PC-9 (cell line): ENCODE data around the gene HPRT1. TPM values are rescaled to one million over a fixed set of nuclear protein-coding genes. Genes with fewer than 3 reads are reported as not detected.

Experiments used
- BruUV-seq: library from RNA; stranded (reverse); fragments of 400-500 nt; replicated peaks from 2 replicates; lab custom pipeline; 2021; lab: Mats Ljungman, UMichigan
- CTCF ChIA-PET: fragments of 300-600 bp; sonication (Branson Sonifier 250); formaldehyde crosslinking; loops from one replicate; lab custom pipeline; 2022; ENCODE audit warnings: antibody characterized with exemption; lab: Charles Lee
- POLR2A ChIA-PET: fragments of 300-600 bp; sonication (Branson Sonifier 250); formaldehyde crosslinking; loops from one replicate; lab custom pipeline; 2022; ENCODE audit warnings: antibody characterized with exemption; ENCODE audit not compliant: unreplicated experiment; lab: Charles Lee
- DNase-seq, 2 experiments: peaks; one replicate each; pipeline versions ENCODE4 v3.0.0 to v3.0.0-alpha.2; 2015 to 2022; ENCODE audit warnings: mixed read lengths in 1 of 2
- H2AFZ ChIP-seq: fragments of 200-600 bp; sonication (generic); 2 replicates; pipeline ENCODE4 v1.8.1; 2017; ENCODE audit warnings: antibody characterized with exemption
- H3F3A ChIP-seq: fragments of 200-600 bp; sonication (generic); 2 replicates; pipeline ENCODE4 v1.8.1; 2017; ENCODE audit warnings: antibody characterized with exemption, mild to moderate bottlenecking, low read depth; ENCODE audit not compliant: insufficient read depth
- H3K27ac ChIP-seq: fragments of 200-600 bp; sonication (generic); 2 replicates; pipeline ENCODE4 v1.6.1; 2016; ENCODE audit warnings: mixed run types
- H3K27me3 ChIP-seq: fragments of 200-600 bp; sonication (generic); 2 replicates; pipeline ENCODE4 v1.6.1; 2016; ENCODE audit warnings: low read depth, mixed run types; ENCODE audit not compliant: insufficient read depth
- H3K36me3 ChIP-seq: fragments of 200-600 bp; sonication (generic); 2 replicates; pipeline ENCODE4 v1.6.1; 2016; ENCODE audit warnings: low read depth, mixed run types
- H3K4me1 ChIP-seq: fragments of 200-600 bp; sonication (generic); replicated peaks from 2 replicates; pipeline ENCODE4 v1.6.1; 2016; ENCODE audit warnings: mixed run types; ENCODE audit not compliant: insufficient read depth
- H3K4me2 ChIP-seq: fragments of 200-600 bp; sonication (generic); 2 replicates; pipeline ENCODE4 v1.6.1; 2017; ENCODE audit warnings: mixed run types
- H3K4me3 ChIP-seq: fragments of 200-600 bp; sonication (generic); 2 replicates; pipeline ENCODE4 v1.6.1; 2016; ENCODE audit warnings: mixed run types
- H3K79me2 ChIP-seq: fragments of 200-600 bp; sonication (generic); 2 replicates; pipeline ENCODE4 v1.6.1; 2017; ENCODE audit warnings: low read depth, mixed run types
- H3K9me2 ChIP-seq: fragments of 200-600 bp; sonication (generic); 2 replicates; pipeline ENCODE4 v1.8.1; 2017; ENCODE audit warnings: mild to moderate bottlenecking; ENCODE audit not compliant: insufficient read depth
- H3K9me3 ChIP-seq: fragments of 200-600 bp; sonication (generic); 2 replicates; pipeline ENCODE4 v1.8.1; 2016; ENCODE audit warnings: low read depth; ENCODE audit not compliant: insufficient read depth
- H4K20me1 ChIP-seq: fragments of 200-600 bp; sonication (generic); 2 replicates; pipeline ENCODE4 v1.8.1; 2017; ENCODE audit not compliant: insufficient read depth
- CTCF ChIP-seq: fragments of 200-600 bp; sonication (generic); conservative IDR thresholded peaks from 2 replicates; pipeline ENCODE4 v1.6.1; 2017; ENCODE audit warnings: mixed run types, antibody characterized with exemption, mild to moderate bottlenecking, moderate library complexity
- EZH2 ChIP-seq: fragments of 200-600 bp; sonication (generic); IDR thresholded peaks from 2 replicates; pipeline ENCODE4 v1.8.0; 2017; ENCODE audit warnings: antibody characterized with exemption, low read depth
- intact Hi-C: fragments of 100-400 bp; cut with micrococcal nuclease; formaldehyde crosslinking; loops from one replicate; pipeline ENCODE4 v1.10.0; 2022; ENCODE audit not compliant: unreplicated experiment
- total RNA-seq: library from RNA; stranded (reverse); gene quantifications from 2 replicates; pipeline ENCODE4 v1.2.3, GENCODE V29; 2021

Gene HPRT1
- total RNA-seq, 1 experiment from 2014 or later, result 61.7 TPM

GRCh38 chrX:134478374-134478773 is 18.4 kb downstream of the HPRT1 start:
- no TSS peak for BruUV-seq
- CTCF ChIA-PET, result no interaction called here
- POLR2A ChIA-PET, result no interaction called here

DNA sequence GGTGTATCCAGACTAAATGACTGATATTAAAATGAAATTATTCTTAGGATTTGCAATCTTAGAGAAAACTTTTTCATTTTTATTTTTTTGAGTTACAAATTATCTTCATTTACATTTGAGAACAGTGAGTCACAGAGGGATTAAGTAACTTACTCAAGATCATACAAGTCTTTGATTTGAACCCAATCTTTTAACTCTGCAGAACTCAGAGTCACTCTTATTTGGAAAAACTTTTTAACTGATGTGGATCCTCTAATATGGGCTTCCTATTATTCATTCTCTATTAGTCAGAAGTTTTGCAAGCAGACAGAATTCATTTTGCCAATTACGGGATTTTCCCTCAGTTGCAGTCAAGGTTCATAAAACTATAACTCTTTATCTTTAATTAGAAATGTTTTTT is 20.1 kb downstream of the HPRT1 start:
- no peaks in the 10 kb centered on the region for H3K9me2 ChIP-seq
- no peak overlapping the region for H2AFZ ChIP-seq
- H3K4me1 ChIP-seq, result no peaks in the 10 kb centered on the region
- H3K4me3 ChIP-seq, result no peak overlapping the region
- H3K27me3 ChIP-seq, result no peaks in the 10 kb centered on the region
- 0 out of 2 replicates have a peak, but pooled peaks cover 7% of the 10 kb centered on the region for H3F3A ChIP-seq
- H3K36me3 ChIP-seq, result peaks cover 14% of the 10 kb centered on the region; the same call in 1 of the 2 replicates
- ChIA-PET CTCF (no interaction called here), POLR2A (no interaction called here)
- no peaks in the 10 kb centered on the region for H3K79me2 ChIP-seq
- intact Hi-C loops, result loop anchor here (5.0 kb wide), 1 partner anchor 272 kb away; no protein-coding TSS in a partner anchor
- no peaks in the 10 kb centered on the region for H3K9me3 ChIP-seq
- no peak overlapping the region for H3K4me2 ChIP-seq
- TF ChIP-seq EZH2 (no peak), CTCF (no peak)
- H4K20me1 ChIP-seq, result no peaks in the 10 kb centered on the region
- no peak for DNase-seq
- BruUV-seq, result no TSS peak
- no peak overlapping the region for H3K27ac ChIP-seq

More at GRCh38 chrX:134478374-134478773, 18.4 kb downstream of the HPRT1 start:
- no peak overlapping the region for H2AFZ ChIP-seq
- H4K20me1 ChIP-seq, result no peaks in the 10 kb centered on the region
- H3K79me2 ChIP-seq, result no peaks in the 10 kb centered on the region
- H3K9me2 ChIP-seq, result no peaks in the 10 kb centered on the region
- H3K27me3 ChIP-seq, result no peaks in the 10 kb centered on the region
- no peaks in the 10 kb centered on the region for H3K4me1 ChIP-seq
- 0 out of 2 replicates have a peak, but pooled peaks cover 5% of the 10 kb centered on the region for H3F3A ChIP-seq
- peaks cover 15% of the 10 kb centered on the region; the same call in 1 of the 2 replicates for H3K36me3 ChIP-seq
- H3K27ac ChIP-seq, result no peak overlapping the region
- intact Hi-C loops, result no loop called here
- H3K4me3 ChIP-seq, result no peak overlapping the region
- no peak for DNase-seq
- no peaks in the 10 kb centered on the region for H3K9me3 ChIP-seq
- no peak overlapping the region for H3K4me2 ChIP-seq
- TF ChIP-seq EZH2 (no peak), CTCF (no peak)

- BruUV-seq, result no TSS peak
- no peak for DNase-seq
- H3K4me2 ChIP-seq, result no peak overlapping the region
- H3K4me3 ChIP-seq, result no peak overlapping the region
- H3K79me2 ChIP-seq, result no peaks in the 10 kb centered on the region
- ChIA-PET CTCF (interaction anchor here (0.7 kb wide), 1 partner anchor 9 kb away, joined by 3 read pairs; no protein-coding TSS in a partner anchor), POLR2A (no interaction called here)
- H4K20me1 ChIP-seq, result no peaks in the 10 kb centered on the region
- no peak overlapping the region for H3K27ac ChIP-seq
- H3K36me3 ChIP-seq, result peaks cover 4% of the 10 kb centered on the region; the same call in 1 of the 2 replicates
- H3F3A ChIP-seq, result 0 out of 2 replicates have a peak, but pooled peaks cover 7% of the 10 kb centered on the region
- intact Hi-C loops, result loop anchor here (5.0 kb wide), 1 partner anchor 271 kb away; no protein-coding TSS in a partner anchor
- no peaks in the 10 kb centered on the region for H3K9me3 ChIP-seq
- H3K9me2 ChIP-seq, result no peaks in the 10 kb centered on the region
- TF ChIP-seq EZH2 (no peak), CTCF (no peak)
- no peak overlapping the region for H2AFZ ChIP-seq
- H3K27me3 ChIP-seq, result no peaks in the 10 kb centered on the region
- H3K4me1 ChIP-seq, result no peaks in the 10 kb centered on the region
These were observed 21.4 kb downstream of the HPRT1 start for GRCh38 chrX:134481339-134481738.
